WI38 (cell line): ENCODE results near the gene NPHP3.

ENCODE experiments used
- H3K4me3 ChIP-seq: 2 replicates; pipeline ENCODE4 v1.5.1; 2011; ENCODE audit warnings: low read depth, mild to moderate bottlenecking, control low read depth, low read length
- TF ChIP-seq, protein P1 (sequence below): IDR thresholded peaks from 2 replicates; pipeline ENCODE4 v1.5.1; 2012; ENCODE audit warnings: low read depth, mild to moderate bottlenecking, control low read depth, low read length

Gene NPHP3

DNA sequence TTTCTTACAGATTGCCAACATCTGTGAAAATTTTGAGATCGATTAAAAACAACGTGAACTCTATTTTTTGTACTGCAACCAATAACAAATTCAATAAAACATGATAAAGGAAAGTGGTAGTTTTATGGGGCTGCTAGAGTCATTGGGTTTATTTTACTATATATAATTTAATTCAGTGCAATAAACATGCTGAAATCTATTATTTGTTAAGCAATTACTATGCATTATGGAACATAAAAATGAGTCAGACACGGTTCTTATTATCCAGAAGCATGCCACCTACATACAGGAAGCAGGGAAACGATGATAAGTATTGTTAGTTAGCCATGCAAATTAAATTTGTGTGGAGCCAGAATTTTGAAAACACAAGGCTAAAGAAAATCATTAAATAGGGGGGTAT is 27.2 kb downstream of the NPHP3 start:
- no peak overlapping the region for H3K4me3 ChIP-seq
- TF ChIP-seq, protein P1, sequence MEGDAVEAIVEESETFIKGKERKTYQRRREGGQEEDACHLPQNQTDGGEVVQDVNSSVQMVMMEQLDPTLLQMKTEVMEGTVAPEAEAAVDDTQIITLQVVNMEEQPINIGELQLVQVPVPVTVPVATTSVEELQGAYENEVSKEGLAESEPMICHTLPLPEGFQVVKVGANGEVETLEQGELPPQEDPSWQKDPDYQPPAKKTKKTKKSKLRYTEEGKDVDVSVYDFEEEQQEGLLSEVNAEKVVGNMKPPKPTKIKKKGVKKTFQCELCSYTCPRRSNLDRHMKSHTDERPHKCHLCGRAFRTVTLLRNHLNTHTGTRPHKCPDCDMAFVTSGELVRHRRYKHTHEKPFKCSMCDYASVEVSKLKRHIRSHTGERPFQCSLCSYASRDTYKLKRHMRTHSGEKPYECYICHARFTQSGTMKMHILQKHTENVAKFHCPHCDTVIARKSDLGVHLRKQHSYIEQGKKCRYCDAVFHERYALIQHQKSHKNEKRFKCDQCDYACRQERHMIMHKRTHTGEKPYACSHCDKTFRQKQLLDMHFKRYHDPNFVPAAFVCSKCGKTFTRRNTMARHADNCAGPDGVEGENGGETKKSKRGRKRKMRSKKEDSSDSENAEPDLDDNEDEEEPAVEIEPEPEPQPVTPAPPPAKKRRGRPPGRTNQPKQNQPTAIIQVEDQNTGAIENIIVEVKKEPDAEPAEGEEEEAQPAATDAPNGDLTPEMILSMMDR, result no peak

DNA sequence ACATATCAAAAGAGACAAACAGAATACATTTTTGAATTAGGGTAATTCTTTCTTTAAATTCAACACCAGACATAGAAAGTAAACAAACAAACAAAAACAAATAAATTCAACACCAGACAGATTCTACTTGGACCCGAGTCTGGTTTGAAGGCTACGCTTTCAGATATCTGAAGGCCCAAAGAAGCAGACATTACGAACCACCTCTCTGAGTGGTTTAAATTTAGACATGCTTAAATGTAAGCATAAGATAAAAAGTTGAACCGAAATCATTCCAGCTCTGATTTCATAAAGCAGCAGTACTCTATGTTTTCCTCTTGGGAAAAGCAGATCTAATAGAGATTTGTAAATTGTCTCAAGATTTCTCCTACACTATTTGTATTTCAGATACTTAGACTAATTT is 32.2 kb downstream of the NPHP3 start:
- H3K4me3 ChIP-seq, result no peak overlapping the region
- TF ChIP-seq, protein P1, result no peak

DNA sequence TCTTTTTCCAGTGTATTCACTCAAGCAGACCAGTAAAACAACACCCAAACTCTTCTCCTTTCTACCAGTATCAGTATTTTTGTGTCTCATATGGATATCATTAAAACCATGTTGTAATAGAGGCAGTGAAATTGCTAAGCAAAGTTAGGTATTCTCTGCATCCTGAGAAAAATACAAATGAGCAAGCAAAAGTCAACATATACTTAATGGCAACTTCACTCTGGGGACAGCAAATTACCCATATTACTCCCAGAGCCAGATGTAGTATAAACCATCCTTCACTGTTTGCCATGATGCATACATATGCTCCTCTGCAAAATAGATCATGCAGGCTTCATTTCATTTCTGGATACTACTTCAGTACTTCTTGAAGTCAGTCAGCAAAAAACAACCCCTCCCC is 40.0 kb downstream of the NPHP3 start:
- no peak overlapping the region for H3K4me3 ChIP-seq
- TF ChIP-seq, protein P1, result no peak

DNA sequence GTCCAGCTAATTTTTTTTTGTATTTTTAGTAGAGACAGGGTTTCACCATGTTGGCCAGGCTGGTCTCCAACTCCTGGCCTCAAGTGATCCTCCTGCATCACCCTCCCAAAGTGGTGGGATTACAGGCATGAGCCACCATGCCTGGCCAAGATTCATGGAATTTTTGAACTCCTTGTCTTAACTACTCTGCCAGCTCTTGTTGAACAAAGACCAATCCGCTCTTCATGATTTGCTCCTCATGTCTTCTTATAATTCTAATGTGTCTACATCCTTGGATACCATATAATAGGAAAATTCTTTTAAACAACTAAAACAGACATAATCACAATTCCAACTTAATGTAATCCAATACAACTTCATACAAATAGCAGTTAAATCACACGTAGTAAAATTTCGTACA is 40.8 kb downstream of the NPHP3 start:
- TF ChIP-seq, protein P1, result no peak
- no peak overlapping the region for H3K4me3 ChIP-seq

DNA sequence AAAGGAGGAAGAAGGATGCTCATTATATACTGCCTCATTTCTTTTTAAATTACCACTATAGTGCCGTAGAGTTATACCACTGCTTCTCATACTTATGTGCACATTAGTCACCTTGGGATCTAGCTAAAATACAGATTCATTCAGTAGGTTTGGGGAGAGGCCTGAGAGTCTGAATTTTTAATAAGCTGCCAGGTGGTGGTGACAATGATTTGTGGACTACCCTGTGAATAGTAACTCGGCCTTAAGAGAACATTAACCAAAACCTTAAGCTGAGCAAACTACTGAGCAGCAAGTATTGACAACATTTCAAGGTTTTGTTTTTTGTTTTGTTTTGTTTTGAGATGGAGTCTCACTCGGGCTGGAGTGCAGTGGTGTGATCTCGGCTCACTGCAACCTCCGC is 42.3 kb downstream of the NPHP3 start:
- TF ChIP-seq, protein P1, result no peak

DNA sequence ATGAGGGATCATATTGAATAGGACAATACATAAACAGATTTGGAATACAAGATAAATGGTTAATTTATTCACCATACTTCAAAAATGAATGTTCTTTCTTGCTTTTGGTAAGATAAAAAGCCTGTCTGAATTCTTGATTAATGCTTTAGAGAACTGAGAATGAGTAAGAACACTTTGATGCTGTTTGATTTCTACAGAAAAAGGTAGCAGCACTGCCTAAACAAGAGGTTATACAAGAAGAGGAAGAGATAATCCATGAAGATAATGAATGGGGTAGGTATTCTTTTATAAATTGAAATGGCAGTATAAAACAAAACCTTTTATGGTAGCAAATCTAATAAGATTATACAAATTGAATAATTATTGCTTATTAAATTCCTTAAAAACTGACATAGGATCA is 46.8 kb downstream of the NPHP3 start:
- H3K4me3 ChIP-seq, result no peak overlapping the region
- TF ChIP-seq, protein P1, result no peak

More for the DNA sequence above, 42.3 kb downstream of the NPHP3 start:
- H3K4me3 ChIP-seq, result no peak overlapping the region

DNA sequence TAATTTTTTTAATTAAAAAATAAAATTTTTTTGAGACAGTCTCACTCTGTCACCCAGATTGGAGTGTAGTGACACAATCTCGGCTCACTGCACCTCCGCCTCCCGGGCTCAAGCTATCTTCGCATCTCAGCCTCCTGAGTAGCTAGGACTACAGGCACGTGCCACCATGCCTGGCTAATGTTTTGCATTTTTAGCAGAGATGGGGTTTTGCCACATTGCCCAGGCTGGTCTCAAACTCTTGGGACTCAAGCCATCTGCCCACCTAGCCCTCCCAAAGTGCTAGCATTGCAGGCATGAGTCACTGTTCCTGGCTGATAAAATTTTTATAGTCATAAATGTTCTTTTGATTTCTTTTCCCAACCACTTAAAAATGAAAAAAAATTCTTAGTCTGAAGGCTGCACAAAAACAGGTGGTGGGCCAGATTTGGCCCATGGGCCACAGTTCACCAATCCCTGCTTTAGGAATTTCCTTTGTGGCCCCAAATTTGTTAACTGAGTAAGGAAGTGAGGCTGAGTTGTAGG is 52.9 kb downstream of the NPHP3 start:
- H3K4me3 ChIP-seq, result no peak overlapping the region
- TF ChIP-seq, protein P1, result no peak
